GM21515 (cell line): ENCODE results near the gene TULP4.
"Not testable (repeated sequence)": the region's sequence is repeated elsewhere in the genome, so short reads cannot be mapped to it uniquely, and the experiment has no call there.

Experiments used
- ATAC-seq: cut with Tn5 transposase; IDR thresholded peaks from one replicate; pipeline ENCODE4 v1.9.1; 2021; ENCODE audit not compliant: unreplicated experiment

Gene TULP4

GRCh38 chr6:158388727-158389126, 76.5 kb downstream of the TULP4 start:
- no peak for ATAC-seq

GRCh38 chr6:158389193-158389919, 77.1 kb downstream of the TULP4 start:
- no peak for ATAC-seq

GRCh38 chr6:158391276-158391675, 79.0 kb downstream of the TULP4 start:
- no peak for ATAC-seq

- not testable (repeated sequence) for ATAC-seq
These were observed 79.7 kb downstream of the TULP4 start for GRCh38 chr6:158391977-158392376.

- ATAC-seq = no peak
These were observed 83.9 kb downstream of the TULP4 start for GRCh38 chr6:158396136-158396535.

- no peak for ATAC-seq
These were observed 85.3 kb downstream of the TULP4 start for GRCh38 chr6:158397578-158397977.

- no peak for ATAC-seq
These were observed 86.2 kb downstream of the TULP4 start for GRCh38 chr6:158398252-158399024.

- ATAC-seq = no peak
These were observed 86.9 kb downstream of the TULP4 start for GRCh38 chr6:158399040-158399700.

- ATAC-seq = no peak
These were observed 89.9 kb downstream of the TULP4 start for GRCh38 chr6:158402184-158402583.

GRCh38 chr6:158405321-158405831, 93.1 kb downstream of the TULP4 start:
- not testable (repeated sequence) for ATAC-seq

- no peak for ATAC-seq
These were observed 93.7 kb downstream of the TULP4 start for GRCh38 chr6:158405933-158406332.

GRCh38 chr6:158406736-158407135, 94.5 kb downstream of the TULP4 start:
- no peak for ATAC-seq

GRCh38 chr6:158408013-158408412, 95.7 kb downstream of the TULP4 start:
- no peak for ATAC-seq

- no peak for ATAC-seq
These were observed 96.4 kb downstream of the TULP4 start for GRCh38 chr6:158408552-158409130.

- no peak for ATAC-seq
These were observed 97.2 kb downstream of the TULP4 start for GRCh38 chr6:158409451-158409850.

- no peak for ATAC-seq
These were observed 98.5 kb downstream of the TULP4 start for GRCh38 chr6:158410784-158411183.

- no peak for ATAC-seq
These were observed 99.7 kb downstream of the TULP4 start for GRCh38 chr6:158411998-158412397.

GRCh38 chr6:158413028-158413427, 100.8 kb downstream of the TULP4 start:
- no peak for ATAC-seq

GRCh38 chr6:158413814-158414565, 101.7 kb downstream of the TULP4 start:
- ATAC-seq = no peak

GRCh38 chr6:158414851-158415262, 102.6 kb downstream of the TULP4 start:
- no peak for ATAC-seq

- no peak for ATAC-seq
These were observed 103.4 kb downstream of the TULP4 start for GRCh38 chr6:158415666-158416065.
